KMS-11 (cell line): ENCODE results near the gene PTGIS.

Experiments used
- H2AFZ ChIP-seq: fragments of 200-600 bp; sonication (generic); 2 replicates; pipeline ENCODE4 v1.6.1; 2016; ENCODE audit warnings: antibody characterized with exemption, mixed run types, low read depth
- H3K27ac ChIP-seq: fragments of 200-600 bp; sonication (generic); 2 replicates; pipeline ENCODE4 v1.6.1; 2016; ENCODE audit warnings: mild to moderate bottlenecking, mixed run types
- H3K27me3 ChIP-seq: fragments of 200-600 bp; sonication (generic); 2 replicates; pipeline ENCODE4 v1.6.1; 2017; ENCODE audit warnings: mild to moderate bottlenecking, low read depth, mixed run types, moderate library complexity; ENCODE audit not compliant: insufficient read depth
- H3K36me3 ChIP-seq: fragments of 200-600 bp; sonication (generic); 2 replicates; pipeline ENCODE4 v1.6.1; 2017; ENCODE audit warnings: mild to moderate bottlenecking, mixed run types; ENCODE audit not compliant: insufficient read depth
- H3K4me1 ChIP-seq: fragments of 200-600 bp; sonication (generic); 2 replicates; pipeline ENCODE4 v1.6.1; 2016; ENCODE audit warnings: mild to moderate bottlenecking, low read depth, mixed run types; ENCODE audit not compliant: poor library complexity, severe bottlenecking
- H3K4me2 ChIP-seq: fragments of 200-600 bp; sonication (generic); 2 replicates; pipeline ENCODE4 v1.7.0; 2016; ENCODE audit warnings: mild to moderate bottlenecking, mixed run types
- H3K4me3 ChIP-seq: fragments of 200-600 bp; sonication (generic); IDR thresholded peaks from 2 replicates; pipeline ENCODE4 v1.6.1; 2017; ENCODE audit warnings: low read depth, low read length, mixed read lengths; ENCODE audit not compliant: insufficient read depth
- H3K79me2 ChIP-seq: fragments of 200-600 bp; sonication (generic); 2 replicates; pipeline ENCODE4 v1.6.1; 2016; ENCODE audit warnings: low read depth, mixed run types; ENCODE audit not compliant: insufficient read depth
- H3K9ac ChIP-seq: fragments of 200-600 bp; sonication (generic); 2 replicates; pipeline ENCODE4 v1.6.1; 2016; ENCODE audit warnings: mild to moderate bottlenecking, mixed run types
- H4K20me1 ChIP-seq: fragments of 200-600 bp; sonication (generic); 2 replicates; pipeline ENCODE4 v1.6.1; 2016; ENCODE audit warnings: mild to moderate bottlenecking, mixed run types; ENCODE audit not compliant: insufficient read depth
- TF ChIP-seq, protein P1 (sequence below): fragments of 200-600 bp; sonication (generic); conservative IDR thresholded peaks from 2 replicates; pipeline ENCODE4 v1.6.1; 2017; ENCODE audit warnings: low read depth, mild to moderate bottlenecking, antibody characterized with exemption, low read length, moderate library complexity, mixed read lengths

The PTGIS gene

DNA sequence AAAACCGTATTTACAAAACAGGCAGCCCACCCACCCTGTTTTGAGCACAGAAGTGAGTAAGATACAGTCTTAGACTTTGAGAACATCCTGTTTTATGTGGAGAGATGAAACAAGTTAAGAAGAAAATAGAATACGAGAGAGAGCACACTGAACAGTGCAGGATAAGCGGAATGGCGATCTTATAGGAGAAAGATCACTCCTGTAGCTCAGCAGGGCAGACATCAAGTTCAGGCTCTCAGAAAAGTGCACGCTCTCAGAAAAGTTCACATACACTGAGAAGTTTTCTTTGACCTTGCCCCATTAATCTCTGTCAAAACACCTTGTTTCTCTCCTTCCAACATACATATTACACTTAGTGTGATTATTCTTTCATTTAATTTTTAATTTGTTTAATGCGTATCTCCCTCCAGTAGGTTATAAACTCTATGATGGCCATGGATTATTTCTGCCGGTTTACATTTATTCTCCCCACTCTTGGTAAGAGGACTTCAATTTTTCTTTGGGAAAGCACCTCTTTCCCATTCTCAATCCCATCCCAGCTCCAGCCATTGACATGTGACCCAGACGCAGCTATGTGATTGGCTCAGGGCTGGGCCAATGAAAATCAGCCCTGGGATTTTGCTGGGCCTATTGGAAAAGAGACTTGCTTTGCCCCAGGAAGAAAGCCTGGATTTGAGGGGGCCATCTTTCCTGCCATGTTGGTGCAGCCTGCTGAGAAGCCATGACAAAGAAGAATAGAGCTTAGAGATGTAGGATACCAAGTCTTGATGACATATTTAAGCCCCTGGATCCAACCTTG, 101.6 kb downstream of the PTGIS start:
- peaks cover 9% of the 10 kb centered on the region; the same call in 1 of the 2 replicates for H3K27me3 ChIP-seq
- TF ChIP-seq, protein P1, sequence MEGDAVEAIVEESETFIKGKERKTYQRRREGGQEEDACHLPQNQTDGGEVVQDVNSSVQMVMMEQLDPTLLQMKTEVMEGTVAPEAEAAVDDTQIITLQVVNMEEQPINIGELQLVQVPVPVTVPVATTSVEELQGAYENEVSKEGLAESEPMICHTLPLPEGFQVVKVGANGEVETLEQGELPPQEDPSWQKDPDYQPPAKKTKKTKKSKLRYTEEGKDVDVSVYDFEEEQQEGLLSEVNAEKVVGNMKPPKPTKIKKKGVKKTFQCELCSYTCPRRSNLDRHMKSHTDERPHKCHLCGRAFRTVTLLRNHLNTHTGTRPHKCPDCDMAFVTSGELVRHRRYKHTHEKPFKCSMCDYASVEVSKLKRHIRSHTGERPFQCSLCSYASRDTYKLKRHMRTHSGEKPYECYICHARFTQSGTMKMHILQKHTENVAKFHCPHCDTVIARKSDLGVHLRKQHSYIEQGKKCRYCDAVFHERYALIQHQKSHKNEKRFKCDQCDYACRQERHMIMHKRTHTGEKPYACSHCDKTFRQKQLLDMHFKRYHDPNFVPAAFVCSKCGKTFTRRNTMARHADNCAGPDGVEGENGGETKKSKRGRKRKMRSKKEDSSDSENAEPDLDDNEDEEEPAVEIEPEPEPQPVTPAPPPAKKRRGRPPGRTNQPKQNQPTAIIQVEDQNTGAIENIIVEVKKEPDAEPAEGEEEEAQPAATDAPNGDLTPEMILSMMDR, result no peak
- no peak overlapping the region for H2AFZ ChIP-seq
- H3K9ac ChIP-seq, result no peak overlapping the region
- H3K4me3 ChIP-seq, result no peak overlapping the region
- no peaks in the 10 kb centered on the region for H3K79me2 ChIP-seq
- no peak overlapping the region for H3K4me2 ChIP-seq
- H4K20me1 ChIP-seq, result no peaks in the 10 kb centered on the region
- H3K27ac ChIP-seq, result no peak overlapping the region
- H3K36me3 ChIP-seq, result no peaks in the 10 kb centered on the region
- no peaks in the 10 kb centered on the region for H3K4me1 ChIP-seq

DNA sequence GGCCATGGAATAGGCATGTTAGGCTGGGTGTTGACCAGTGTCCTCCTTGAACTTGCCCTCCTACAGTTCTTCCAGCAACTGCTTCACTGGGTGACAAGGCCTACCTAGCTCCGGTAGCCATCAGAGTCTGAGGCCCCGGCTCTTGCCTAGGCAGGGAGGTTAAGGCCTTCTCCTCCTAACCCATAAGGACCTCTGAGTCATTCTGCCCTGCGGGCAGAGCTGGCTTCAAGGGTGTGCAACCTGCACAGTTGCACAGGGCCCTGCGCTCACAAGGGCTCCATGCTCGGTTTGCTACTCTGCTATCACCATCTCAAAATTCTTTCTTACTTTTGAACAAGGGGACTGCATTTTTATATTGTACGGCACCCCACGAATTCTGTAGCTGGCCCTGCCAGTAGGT, 103.4 kb downstream of the PTGIS start:
- H3K36me3 ChIP-seq, result no peaks in the 10 kb centered on the region
- peaks cover 9% of the 10 kb centered on the region; the same call in 1 of the 2 replicates for H3K27me3 ChIP-seq
- no peak overlapping the region for H3K4me3 ChIP-seq
- H3K9ac ChIP-seq, result no peak overlapping the region
- H4K20me1 ChIP-seq, result no peaks in the 10 kb centered on the region
- H3K4me2 ChIP-seq, result no peak overlapping the region
- TF ChIP-seq, protein P1, result no peak
- no peaks in the 10 kb centered on the region for H3K4me1 ChIP-seq
- no peaks in the 10 kb centered on the region for H3K79me2 ChIP-seq
- H2AFZ ChIP-seq, result no peak overlapping the region
- H3K27ac ChIP-seq, result no peak overlapping the region

DNA sequence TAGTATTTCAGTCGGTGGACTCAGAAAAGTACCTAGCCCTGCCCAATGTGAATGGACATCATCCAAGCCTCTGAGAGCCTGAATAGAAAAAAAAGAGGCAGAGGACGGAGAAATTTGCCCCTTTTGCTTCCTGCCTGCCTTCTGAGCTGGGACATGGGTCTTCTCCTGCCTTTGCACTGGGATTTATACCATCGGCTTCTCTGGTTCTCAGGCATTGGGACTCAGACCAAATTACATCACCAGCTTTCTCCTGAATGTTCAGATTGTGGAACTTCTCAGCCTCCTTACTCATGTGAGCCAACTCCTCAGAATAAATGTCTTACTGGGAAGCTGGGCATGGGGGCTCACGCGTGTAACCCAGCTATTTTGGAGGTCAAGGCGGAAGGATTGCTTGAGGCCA, 105.3 kb downstream of the PTGIS start:
- no peaks in the 10 kb centered on the region for H3K36me3 ChIP-seq
- TF ChIP-seq, protein P1, result no peak
- H3K27me3 ChIP-seq, result peaks cover 7% of the 10 kb centered on the region; the same call in 1 of the 2 replicates
- H3K4me2 ChIP-seq, result no peak overlapping the region
- H3K79me2 ChIP-seq, result no peaks in the 10 kb centered on the region
- no peak overlapping the region for H2AFZ ChIP-seq
- H4K20me1 ChIP-seq, result no peaks in the 10 kb centered on the region
- H3K9ac ChIP-seq, result no peak overlapping the region
- H3K4me1 ChIP-seq, result no peaks in the 10 kb centered on the region
- H3K4me3 ChIP-seq, result no peak overlapping the region
- no peak overlapping the region for H3K27ac ChIP-seq

- TF ChIP-seq, protein P1, result no peak
- Histone ChIP-seq H3K36me3 (no peaks in the 10 kb centered on the region), H3K27me3 (peaks cover 7% of the 10 kb centered on the region; the same call in 1 of the 2 replicates), H3K79me2 (no peaks in the 10 kb centered on the region), H2AFZ (no peak overlapping the region), H3K9ac (no peak overlapping the region), H3K4me3 (no peak overlapping the region), H3K4me2 (no peak overlapping the region), H3K4me1 (no peaks in the 10 kb centered on the region), H3K27ac (no peak overlapping the region), H4K20me1 (no peaks in the 10 kb centered on the region)
These were observed 105.9 kb downstream of the PTGIS start for GRCh38 chr20:49461894-49462620.
